Mesenchymal stem cell (in vitro differentiated cells and primary cell): ENCODE measurements around the gene AGR3.

Experiments used
- DNase-seq: peaks from one replicate; pipeline ENCODE4 v3.0.0-alpha.2; 2013
- H2AFZ ChIP-seq: one replicate; pipeline ENCODE4 v1.6.1; 2013; ENCODE audit warnings: low read depth, mild to moderate bottlenecking, control low read depth, inconsistent platforms, low read length, moderate library complexity
- H2AK5ac ChIP-seq: 2 replicates; pipeline ENCODE4 v1.6.1; 2013; ENCODE audit warnings: low read length, moderate library complexity, mild to moderate bottlenecking, inconsistent platforms; ENCODE audit not compliant: severe bottlenecking
- H2BK120ac ChIP-seq: one replicate; pipeline ENCODE4 v1.6.1; 2013; ENCODE audit warnings: low read depth, mild to moderate bottlenecking, inconsistent platforms, low read length, moderate library complexity
- H2BK12ac ChIP-seq, 2 experiments: one replicate each; pipeline ENCODE4 v1.6.1; 2013; ENCODE audit warnings: inconsistent platforms in 2 of 2, low read length in 2 of 2, mild to moderate bottlenecking in 2 of 2, moderate library complexity in 2 of 2, control low read depth in 1 of 2
- H2BK15ac ChIP-seq: one replicate; pipeline ENCODE4 v1.6.1; 2013; ENCODE audit warnings: mild to moderate bottlenecking, low read depth, inconsistent platforms; ENCODE audit not compliant: poor library complexity, severe bottlenecking
- H2BK5ac ChIP-seq: 2 replicates; pipeline ENCODE4 v1.6.1; 2013; ENCODE audit warnings: low read depth, mild to moderate bottlenecking, low read length, control low read depth, inconsistent platforms; ENCODE audit not compliant: poor library complexity, severe bottlenecking
- H3K14ac ChIP-seq, 2 experiments: one replicate each; pipeline ENCODE4 v1.6.1; 2013; ENCODE audit warnings: inconsistent platforms in 2 of 2, low read length in 2 of 2, control low read depth in 1 of 2, mild to moderate bottlenecking in 1 of 2, moderate library complexity in 1 of 2
- H3K18ac ChIP-seq, 2 experiments: one replicate each; pipeline ENCODE4 v1.6.1; 2013; ENCODE audit warnings: inconsistent platforms in 2 of 2, low read length in 2 of 2, control low read depth in 1 of 2, low read depth in 1 of 2, mild to moderate bottlenecking in 1 of 2
- H3K23ac ChIP-seq, 2 experiments: one replicate each; pipeline ENCODE4 v1.6.1; 2013; ENCODE audit warnings: inconsistent platforms in 2 of 2, low read length in 2 of 2, mild to moderate bottlenecking in 2 of 2, moderate library complexity in 2 of 2, control low read depth in 1 of 2
- H3K27ac ChIP-seq: 2 replicates; pipeline ENCODE4 v1.5.1; 2013; ENCODE audit warnings: mild to moderate bottlenecking, moderate library complexity, low read length, control low read depth, inconsistent platforms; ENCODE audit not compliant: poor library complexity, severe bottlenecking
- H3K27me3 ChIP-seq, 2 experiments: 2 replicates each; pipeline versions ENCODE4 v1.6.1 to v1.7.0; 2013; ENCODE audit warnings: low read length in 2 of 2, mild to moderate bottlenecking in 2 of 2, moderate library complexity in 2 of 2, control low read depth in 1 of 2, inconsistent platforms in 1 of 2; ENCODE audit not compliant: control insufficient read depth in 1 of 2, insufficient read depth in 1 of 2
- H3K36me3 ChIP-seq, 2 experiments: 2 replicates each; pipeline versions ENCODE4 v1.6.1 to v1.7.0; 2013; ENCODE audit warnings: low read length in 2 of 2, control low read depth in 1 of 2, inconsistent platforms in 1 of 2, low read depth in 1 of 2, mild to moderate bottlenecking in 1 of 2; ENCODE audit not compliant: insufficient read depth in 2 of 2, control insufficient read depth in 1 of 2
- H3K4ac ChIP-seq, 2 experiments: one replicate each; pipeline ENCODE4 v1.6.1; 2013; ENCODE audit warnings: inconsistent platforms in 2 of 2, low read length in 2 of 2, mild to moderate bottlenecking in 2 of 2, moderate library complexity in 2 of 2, control low read depth in 1 of 2, low read depth in 1 of 2
- H3K4me1 ChIP-seq: 2 replicates; pipeline ENCODE4 v1.6.1; 2013; ENCODE audit warnings: low read depth, low read length, control low read depth; ENCODE audit not compliant: control insufficient read depth, insufficient read depth
- H3K4me2 ChIP-seq: 2 replicates; pipeline ENCODE4 v1.6.1; 2013; ENCODE audit warnings: low read length, mild to moderate bottlenecking, inconsistent platforms; ENCODE audit not compliant: poor library complexity, severe bottlenecking
- H3K4me3 ChIP-seq, 2 experiments: 2 replicates each; pipeline versions ENCODE4 v1.5.1 to v1.7.0; 2013; ENCODE audit warnings: low read length in 2 of 2, mild to moderate bottlenecking in 2 of 2, control low read depth in 1 of 2, low read depth in 1 of 2; ENCODE audit not compliant: insufficient read depth in 1 of 2
- H3K79me1 ChIP-seq: replicated peaks from 2 replicates; pipeline ENCODE4 v1.6.1; 2013; ENCODE audit warnings: mild to moderate bottlenecking, control low read depth, low read length, inconsistent platforms; ENCODE audit not compliant: poor library complexity, severe bottlenecking
- H3K9ac ChIP-seq: 2 replicates; pipeline ENCODE4 v1.7.0; 2013; ENCODE audit warnings: mild to moderate bottlenecking, low read length, moderate library complexity
- H3K9me3 ChIP-seq: 2 replicates; pipeline ENCODE4 v1.7.0; 2013; ENCODE audit warnings: mild to moderate bottlenecking, low read length; ENCODE audit not compliant: control insufficient read depth
- H4K8ac ChIP-seq: one replicate; pipeline ENCODE4 v1.6.1; 2013; ENCODE audit warnings: inconsistent platforms, mild to moderate bottlenecking, low read length, moderate library complexity
- H4K91ac ChIP-seq: one replicate; pipeline ENCODE4 v1.6.1; 2013; ENCODE audit warnings: mild to moderate bottlenecking, low read length, inconsistent platforms
- WGBS: methylation state at CpG from one replicate; pipeline ENCODE4 v1.1.7; 2013; ENCODE audit warnings: mixed read lengths; 5-methylcytosine and 5-hydroxymethylcytosine counted together

AGR3 gene

GRCh38 chr7:16916105-16916639 lies 34.4 kb upstream of the AGR3 start:
- H3K9ac ChIP-seq, result no peak overlapping the region
- peaks cover 11% of the 10 kb centered on the region for H3K9me3 ChIP-seq
- no peak overlapping the region for H2BK15ac ChIP-seq
- no peak overlapping the region for H2AK5ac ChIP-seq
- no peak overlapping the region for H3K23ac ChIP-seq
- peak overlapping the region; percentile 46 for H2BK5ac ChIP-seq
- H3K4ac ChIP-seq, result no peak overlapping the region
- DNase-seq, result peak; percentile 84
- peak overlapping the region; percentile 31 for H2AFZ ChIP-seq
- peak overlapping the region in 1 of 2 experiments; percentile 34 for H3K4me3 ChIP-seq
- H3K27ac ChIP-seq, result peak overlapping the region; percentile 87
- H2BK120ac ChIP-seq, result peak overlapping the region; percentile 67
- peaks cover 10% of the 10 kb centered on the region for H3K4me1 ChIP-seq
- no peak overlapping the region for H2BK12ac ChIP-seq
- peak overlapping the region; percentile 87 for H4K91ac ChIP-seq
- no peaks in the 10 kb centered on the region for H3K36me3 ChIP-seq
- no peaks in the 10 kb centered on the region for H3K27me3 ChIP-seq
- no peak overlapping the region for H3K14ac ChIP-seq
- peak overlapping the region; percentile 47 for H4K8ac ChIP-seq
- H3K4me2 ChIP-seq, result no peak overlapping the region
- H3K18ac ChIP-seq, result peak overlapping the region; percentile 53 to 69
- WGBS, result 38% methylated on average over 1 of the region's 1 CpG
- H3K79me1 ChIP-seq, result no peaks in the 10 kb centered on the region

- 36% methylated on average over 3 of the region's 4 CpGs for WGBS
- H3K27me3 ChIP-seq, result no peaks in the 10 kb centered on the region
- no peaks in the 10 kb centered on the region for H3K79me1 ChIP-seq
- H3K14ac ChIP-seq, result no peak overlapping the region
- peak overlapping the region; percentile 40 for H3K4me2 ChIP-seq
- H3K9ac ChIP-seq, result no peak overlapping the region
- H3K9me3 ChIP-seq, result peaks cover 17% of the 10 kb centered on the region
- no peak overlapping the region for H3K4ac ChIP-seq
- H3K27ac ChIP-seq, result peak overlapping the region; percentile 87
- H3K4me1 ChIP-seq, result peaks cover 6% of the 10 kb centered on the region
- H4K91ac ChIP-seq, result no peak overlapping the region
- no peak overlapping the region for H2AFZ ChIP-seq
- peak; percentile 88 for DNase-seq
- no peak overlapping the region for H4K8ac ChIP-seq
- peak overlapping the region in 1 of 2 experiments; percentile 58 for H3K18ac ChIP-seq
- H3K23ac ChIP-seq, result no peak overlapping the region
- no peaks in the 10 kb centered on the region for H3K36me3 ChIP-seq
- H2BK120ac ChIP-seq, result no peak overlapping the region
- H3K4me3 ChIP-seq, result peak overlapping the region in 1 of 2 experiments; percentile 34
- H2BK15ac ChIP-seq, result no peak overlapping the region
- H2BK5ac ChIP-seq, result peak overlapping the region; percentile 46
- H2BK12ac ChIP-seq, result no peak overlapping the region
- H2AK5ac ChIP-seq, result peak overlapping the region; percentile 64
Observed at GRCh38 chr7:16915405-16915804, 33.6 kb upstream of the AGR3 start.

- 94% methylated on average over 4 of the region's 4 CpGs for WGBS
- Histone ChIP-seq H3K9ac (no peak overlapping the region), H3K9me3 (peaks cover 17% of the 10 kb centered on the region), H3K4me3 (peak overlapping the region in 1 of 2 experiments; percentile 6), H3K79me1 (no peaks in the 10 kb centered on the region), H2AFZ (no peak overlapping the region), H2BK15ac (no peak overlapping the region), H3K27me3 (no peaks in the 10 kb centered on the region), H2BK120ac (no peak overlapping the region), H3K14ac (no peak overlapping the region), H3K4ac (peak overlapping the region in 1 of 2 experiments; percentile 47), H2AK5ac (peak overlapping the region; percentile 65), H3K18ac (peak overlapping the region; percentile 70 to 81), H3K36me3 (no peaks in the 10 kb centered on the region), H2BK5ac (no peak overlapping the region), H3K27ac (no peak overlapping the region), H3K23ac (no peak overlapping the region), H2BK12ac (peak overlapping the region; percentile 39 to 94), H4K8ac (peak overlapping the region; percentile 77), H3K4me1 (peaks cover 6% of the 10 kb centered on the region), H4K91ac (peak overlapping the region; percentile 87), H3K4me2 (no peak overlapping the region)
- no peak for DNase-seq
Observed at GRCh38 chr7:16914771-16915170, 33.0 kb upstream of the AGR3 start.

GRCh38 chr7:16913643-16914042 lies 31.9 kb upstream of the AGR3 start:
- Histone ChIP-seq H2AFZ (no peak overlapping the region), H3K14ac (no peak overlapping the region), H4K8ac (peak overlapping the region; percentile 49), H3K18ac (peak overlapping the region in 1 of 2 experiments; percentile 79), H2AK5ac (peak overlapping the region; percentile 65), H3K27ac (no peak overlapping the region), H2BK12ac (peak overlapping the region in 1 of 2 experiments; percentile 95), H3K4ac (peak overlapping the region; percentile 32 to 75), H3K4me1 (peaks cover 6% of the 10 kb centered on the region), H3K23ac (no peak overlapping the region), H2BK5ac (no peak overlapping the region), H2BK120ac (peak overlapping the region; percentile 19), H3K79me1 (no peaks in the 10 kb centered on the region), H2BK15ac (no peak overlapping the region), H4K91ac (peak overlapping the region; percentile 83), H3K36me3 (no peaks in the 10 kb centered on the region), H3K4me3 (no peak overlapping the region), H3K4me2 (no peak overlapping the region), H3K9ac (no peak overlapping the region), H3K27me3 (no peaks in the 10 kb centered on the region), H3K9me3 (peaks cover 17% of the 10 kb centered on the region)
- 83% methylated on average over 5 of the region's 5 CpGs for WGBS
- DNase-seq, result no peak
